Tibial nerve (tissue), 3 donors: Measurements from ENCODE around the gene PIEZO1.

Experiments used
- POLR2A ChIP-seq, 2 donors: fragments of 450-650 bp; IDR thresholded peaks; one replicate each; pipeline ENCODE4 v1.6.1; 2017; ENCODE audit warnings: antibody characterized with exemption in 2 of 2, mild to moderate bottlenecking in 2 of 2, moderate library complexity in 2 of 2
- TF ChIP-seq, protein P1 (sequence below), 5 experiments: fragments of 200-600 bp in 3 of 5; fragments of 450-650 bp in 2 of 5; sonication (generic) in 3 of 5; IDR thresholded peaks; one replicate each; pipeline ENCODE4 v1.5.1; 2016 to 2019; ENCODE audit warnings: antibody characterized with exemption in 5 of 5, mild to moderate bottlenecking in 3 of 5, moderate library complexity in 2 of 5

DNA sequence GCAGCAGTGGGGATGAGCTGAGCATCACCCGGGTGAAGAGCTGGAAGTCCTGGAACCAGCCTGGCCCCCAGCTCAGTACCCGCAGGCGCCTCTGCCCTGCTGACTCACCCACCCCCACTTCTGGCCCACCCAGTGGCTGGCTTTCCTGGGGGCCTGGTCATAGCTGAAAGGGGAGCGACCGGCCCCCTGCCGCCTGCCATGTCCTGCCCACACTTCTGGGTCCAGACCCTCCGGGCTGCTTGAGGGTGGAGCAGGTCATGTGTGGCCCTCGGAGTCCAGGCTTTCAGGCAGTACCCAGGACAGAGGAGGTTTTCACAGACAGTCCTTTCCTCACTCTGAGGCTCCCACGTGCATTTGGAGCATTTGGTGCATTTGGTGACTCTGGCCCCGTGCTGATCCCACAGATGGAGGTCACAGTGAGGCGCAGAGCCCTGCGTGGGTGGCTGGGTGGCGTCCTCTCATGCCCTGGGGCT, 7.1 kb upstream of the PIEZO1 start:
- TF ChIP-seq, protein P1, sequence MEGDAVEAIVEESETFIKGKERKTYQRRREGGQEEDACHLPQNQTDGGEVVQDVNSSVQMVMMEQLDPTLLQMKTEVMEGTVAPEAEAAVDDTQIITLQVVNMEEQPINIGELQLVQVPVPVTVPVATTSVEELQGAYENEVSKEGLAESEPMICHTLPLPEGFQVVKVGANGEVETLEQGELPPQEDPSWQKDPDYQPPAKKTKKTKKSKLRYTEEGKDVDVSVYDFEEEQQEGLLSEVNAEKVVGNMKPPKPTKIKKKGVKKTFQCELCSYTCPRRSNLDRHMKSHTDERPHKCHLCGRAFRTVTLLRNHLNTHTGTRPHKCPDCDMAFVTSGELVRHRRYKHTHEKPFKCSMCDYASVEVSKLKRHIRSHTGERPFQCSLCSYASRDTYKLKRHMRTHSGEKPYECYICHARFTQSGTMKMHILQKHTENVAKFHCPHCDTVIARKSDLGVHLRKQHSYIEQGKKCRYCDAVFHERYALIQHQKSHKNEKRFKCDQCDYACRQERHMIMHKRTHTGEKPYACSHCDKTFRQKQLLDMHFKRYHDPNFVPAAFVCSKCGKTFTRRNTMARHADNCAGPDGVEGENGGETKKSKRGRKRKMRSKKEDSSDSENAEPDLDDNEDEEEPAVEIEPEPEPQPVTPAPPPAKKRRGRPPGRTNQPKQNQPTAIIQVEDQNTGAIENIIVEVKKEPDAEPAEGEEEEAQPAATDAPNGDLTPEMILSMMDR (IDR thresholded peaks at IDR 0.05), result no peak
- no peak for TF ChIP-seq POLR2A (IDR thresholded peaks at IDR 0.05)
